HS-27A (cell line): ENCODE measurements around the gene CCL4.
"Not testable (repeated sequence)": the region's sequence is repeated elsewhere in the genome, so short reads cannot be mapped to it uniquely, and the experiment has no call there.

Source experiments
- DNase-seq: peaks from one replicate; pipeline ENCODE4 v3.0.0-alpha.2; 2012; ENCODE audit warnings: low read depth, missing footprints

The CCL4 gene

GRCh38 chr17:36103401-36103975 lies at the start of gene CCL4:
Gene CCL4 (plus strand): TSS chr17:36103827. CDS start chr17:36103906, 79 bp downstream.
- not testable (repeated sequence) for DNase-seq

GRCh38 chr17:36055171-36055570 lies 48.5 kb upstream of the CCL4 start:
- no peak for DNase-seq

- no peak for DNase-seq
Observed at GRCh38 chr17:36055921-36056520, 47.6 kb upstream of the CCL4 start.

GRCh38 chr17:36057911-36058310 lies 45.7 kb upstream of the CCL4 start:
- DNase-seq: no peak

GRCh38 chr17:36059406-36059805 lies 44.2 kb upstream of the CCL4 start:
- no peak for DNase-seq

GRCh38 chr17:36060816-36061215 lies 42.8 kb upstream of the CCL4 start:
- DNase-seq: no peak

- DNase-seq: no peak
Observed at GRCh38 chr17:36063786-36064541, 39.7 kb upstream of the CCL4 start, which contains the start of gene CCL18. Gene CCL18 (plus strand): TSS chr17:36064272. CDS start chr17:36064343, 71 bp downstream.

GRCh38 chr17:36066365-36066985 lies 37.2 kb upstream of the CCL4 start:
- no peak for DNase-seq

- DNase-seq: no peak
Observed at GRCh38 chr17:36068524-36068923, 35.1 kb upstream of the CCL4 start.

- DNase-seq: no peak
Observed at GRCh38 chr17:36069136-36069535, 34.5 kb upstream of the CCL4 start.

- no peak for DNase-seq
Observed at GRCh38 chr17:36070427-36070826, 33.2 kb upstream of the CCL4 start.

GRCh38 chr17:36071751-36072150 lies 31.9 kb upstream of the CCL4 start:
- no peak for DNase-seq

GRCh38 chr17:36072431-36073121 lies 31.1 kb upstream of the CCL4 start:
- peak; percentile 9 for DNase-seq

GRCh38 chr17:36074365-36074764 lies 29.3 kb upstream of the CCL4 start:
- no peak for DNase-seq

- DNase-seq: not testable (repeated sequence)
Observed at GRCh38 chr17:36081681-36082471, 21.8 kb upstream of the CCL4 start.

GRCh38 chr17:36082482-36083120 lies 21.0 kb upstream of the CCL4 start:
- DNase-seq: not testable (repeated sequence)

GRCh38 chr17:36083691-36084090 lies 19.9 kb upstream of the CCL4 start:
- DNase-seq: not testable (repeated sequence)

- no peak for DNase-seq
Observed at GRCh38 chr17:36085765-36086164, 17.9 kb upstream of the CCL4 start.

- DNase-seq: no peak
Observed at GRCh38 chr17:36086791-36087190, 16.8 kb upstream of the CCL4 start.

- not testable (repeated sequence) for DNase-seq
Observed at GRCh38 chr17:36087471-36087870, 16.2 kb upstream of the CCL4 start.
